WTC11 (cell line): ENCODE measurements around the gene SENP8. TPM values are rescaled to one million over a fixed set of nuclear protein-coding genes. Genes with fewer than 3 reads are reported as not detected.

Experiments used
- ATAC-seq: fragments of 200-7000 bp; cut with Tn5 transposase; 2 replicates; pipeline ENCODE4 v1.10.0; 2021; ENCODE audit warnings: mild to moderate bottlenecking, moderate library complexity
- CTCF ChIA-PET: fragments of 300-600 bp; sonication (Branson Sonifier 250); formaldehyde crosslinking; loops from one replicate; lab custom pipeline; 2021; ENCODE audit warnings: antibody characterized with exemption; lab: Charles Lee
- POLR2A ChIA-PET: fragments of 350-600 bp; sonication (Branson Sonifier 250); formaldehyde crosslinking; loops from one replicate; lab custom pipeline; 2021; ENCODE audit warnings: antibody characterized with exemption; lab: Charles Lee
- DNase-seq: peaks from one replicate; pipeline ENCODE4 v3.0.0; 2021; ENCODE audit warnings: low spot score
- H3K27ac Mint-ChIP-seq: 2 replicates; pipeline ENCODE4 v1.8.0; 2021; ENCODE audit warnings: mixed read lengths
- H3K27me3 Mint-ChIP-seq: 2 replicates; pipeline ENCODE4 v1.8.0; 2021; ENCODE audit warnings: low read depth, mild to moderate bottlenecking, moderate library complexity, mixed read lengths
- H3K36me3 Mint-ChIP-seq: 2 replicates; pipeline ENCODE4 v1.8.0; 2021; ENCODE audit warnings: mixed read lengths
- H3K4me1 Mint-ChIP-seq: 2 replicates; pipeline ENCODE4 v1.8.0; 2022; ENCODE audit warnings: mixed read lengths
- H3K4me3 Mint-ChIP-seq: 2 replicates; pipeline ENCODE4 v1.8.0; 2021; ENCODE audit warnings: mild to moderate bottlenecking, moderate library complexity, mixed read lengths
- H3K9me3 Mint-ChIP-seq: 2 replicates; pipeline ENCODE4 v1.8.0; 2021; ENCODE audit warnings: mixed read lengths
- AFF4 ChIP-seq: sonication (generic); formaldehyde crosslinking; IDR thresholded peaks from 2 replicates; pipeline ENCODE4 v1.8.1; 2023; ENCODE audit warnings: mild to moderate bottlenecking, missing genetic modification reagents, borderline replicate concordance
- ATF1 ChIP-seq: sonication (generic); formaldehyde crosslinking; IDR thresholded peaks from 2 replicates; pipeline ENCODE4 v1.8.1; 2023; ENCODE audit warnings: mild to moderate bottlenecking, moderate library complexity, missing genetic modification reagents
- CREM ChIP-seq: sonication (generic); formaldehyde crosslinking; IDR thresholded peaks from 2 replicates; pipeline ENCODE4 v1.8.1; 2022; ENCODE audit warnings: mild to moderate bottlenecking, missing genetic modification reagents, moderate library complexity
- FOXJ3 ChIP-seq: sonication (generic); formaldehyde crosslinking; IDR thresholded peaks from 2 replicates; pipeline ENCODE4 v1.9.0; 2021; ENCODE audit warnings: missing genetic modification reagents, mild to moderate bottlenecking, borderline replicate concordance
- FOXP1 ChIP-seq: sonication (generic); formaldehyde crosslinking; IDR thresholded peaks from 2 replicates; pipeline ENCODE4 v1.8.0; 2022; ENCODE audit warnings: missing genetic modification reagents, mild to moderate bottlenecking, moderate library complexity, borderline replicate concordance
- FOXP4 ChIP-seq: sonication (generic); formaldehyde crosslinking; IDR thresholded peaks from 2 replicates; pipeline ENCODE4 v1.8.0; 2022; ENCODE audit warnings: mild to moderate bottlenecking, missing genetic modification reagents
- GTF2I ChIP-seq: fragments of 250-450 bp; sonication (Bioruptor Pico); conservative IDR thresholded peaks from 2 replicates; pipeline ENCODE4 v1.4.0; 2021; ENCODE audit warnings: mild to moderate bottlenecking
- HMGA2 ChIP-seq: fragments of 250-450 bp; sonication (Bioruptor Pico); IDR thresholded peaks from 2 replicates; pipeline ENCODE4 v1.4.0; 2021; ENCODE audit warnings: mild to moderate bottlenecking, moderate library complexity
- IRF2 ChIP-seq: sonication (generic); formaldehyde crosslinking; IDR thresholded peaks from 2 replicates; pipeline ENCODE4 v1.8.0; 2022; ENCODE audit warnings: low read depth, missing genetic modification reagents, borderline replicate concordance
- MAX ChIP-seq: sonication (generic); formaldehyde crosslinking; IDR thresholded peaks from 2 replicates; pipeline ENCODE4 v1.8.0; 2022; ENCODE audit warnings: mild to moderate bottlenecking, missing genetic modification reagents
- NFE2L1 ChIP-seq: sonication (generic); formaldehyde crosslinking; IDR thresholded peaks from 2 replicates; pipeline ENCODE4 v1.8.1; 2023; ENCODE audit warnings: missing genetic modification reagents
- OVOL2 ChIP-seq: fragments of 250-450 bp; sonication (Bioruptor Pico); IDR thresholded peaks from 2 replicates; pipeline ENCODE4 v1.9.0; 2021; ENCODE audit warnings: mild to moderate bottlenecking, borderline replicate concordance
- SMAD4 ChIP-seq: sonication (generic); formaldehyde crosslinking; IDR thresholded peaks from 2 replicates; pipeline ENCODE4 v1.8.0; 2022; ENCODE audit warnings: mild to moderate bottlenecking, missing genetic modification reagents
- TEAD1 ChIP-seq: sonication (generic); formaldehyde crosslinking; IDR thresholded peaks from 2 replicates; pipeline ENCODE4 v1.8.0; 2022; ENCODE audit warnings: mild to moderate bottlenecking, missing genetic modification reagents
- TP53 ChIP-seq: sonication (generic); formaldehyde crosslinking; IDR thresholded peaks from 2 replicates; pipeline ENCODE4 v1.8.1; 2023; ENCODE audit warnings: mild to moderate bottlenecking, missing genetic modification reagents
- USF2 ChIP-seq: sonication (generic); formaldehyde crosslinking; IDR thresholded peaks from 2 replicates; pipeline ENCODE4 v1.8.1; 2023; ENCODE audit warnings: mild to moderate bottlenecking, missing genetic modification reagents, moderate library complexity
- ZBTB43 ChIP-seq: sonication (generic); formaldehyde crosslinking; IDR thresholded peaks from 2 replicates; pipeline ENCODE4 v1.8.1; 2023; ENCODE audit warnings: mild to moderate bottlenecking, missing genetic modification reagents
- ZNF232 ChIP-seq: sonication (generic); formaldehyde crosslinking; IDR thresholded peaks from 2 replicates; pipeline ENCODE4 v1.8.0; 2022; ENCODE audit warnings: mild to moderate bottlenecking, missing genetic modification reagents
- total RNA-seq: library from RNA; stranded (reverse); gene quantifications from 3 replicates; pipeline ENCODE4 v1.2.3, GENCODE V29; 2021
- TF ChIP-seq, protein P1 (sequence below): fragments of 250-450 bp; sonication (Bioruptor Pico); IDR thresholded peaks from 2 replicates; pipeline ENCODE4 v1.9.0; 2021; ENCODE audit warnings: mild to moderate bottlenecking
- TF ChIP-seq, protein P2 (sequence below): sonication (generic); formaldehyde crosslinking; conservative IDR thresholded peaks from 2 replicates; pipeline ENCODE4 v1.8.1; 2022; ENCODE audit warnings: mild to moderate bottlenecking, missing genetic modification reagents

Gene SENP8
- total RNA-seq, 1 experiment from 2014 or later, result 6.3 TPM

DNA sequence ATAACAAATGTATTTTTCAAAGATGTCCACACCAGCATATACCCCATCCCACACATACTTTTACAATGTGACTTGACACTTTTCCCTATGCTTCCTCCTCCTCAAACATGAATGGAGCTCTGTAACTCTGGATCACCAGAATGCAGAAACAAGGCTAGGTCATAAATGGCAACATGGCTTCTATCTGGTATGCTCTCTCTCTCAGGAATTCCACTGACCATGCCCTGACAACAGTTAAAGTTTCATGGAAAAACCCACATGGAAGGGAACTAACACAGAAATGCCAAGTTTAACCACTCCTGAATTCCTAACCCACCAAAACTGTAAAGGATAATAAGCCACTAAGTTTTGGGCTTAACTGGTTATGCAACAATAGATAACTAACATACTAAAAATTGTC lies 20.2 kb upstream of the SENP8 start:
- CTCF ChIA-PET, result no interaction called here
- Mint-ChIP-seq H3K27me3 (no peaks in the 10 kb centered on the region), H3K9me3 (peaks cover 13% of the 10 kb centered on the region), H3K4me1 (no peaks in the 10 kb centered on the region), H3K36me3 (peaks cover 14% of the 10 kb centered on the region), H3K4me3 (no peak overlapping the region), H3K27ac (no peak overlapping the region)
- POLR2A ChIA-PET, result no interaction called here
- ATAC-seq, result no peak
- TF ChIP-seq HMGA2 (CRISPR knock-in tag), result no peak
- no peak for TF ChIP-seq OVOL2 (CRISPR knock-in tag)
- TF ChIP-seq FOXP4 (CRISPR knock-in tag), result no peak
- TF ChIP-seq IRF2 (CRISPR knock-in tag), result no peak
- TF ChIP-seq TEAD1, result no peak
- TF ChIP-seq FOXJ3 (CRISPR knock-in tag), result no peak
- TF ChIP-seq, protein P1, sequence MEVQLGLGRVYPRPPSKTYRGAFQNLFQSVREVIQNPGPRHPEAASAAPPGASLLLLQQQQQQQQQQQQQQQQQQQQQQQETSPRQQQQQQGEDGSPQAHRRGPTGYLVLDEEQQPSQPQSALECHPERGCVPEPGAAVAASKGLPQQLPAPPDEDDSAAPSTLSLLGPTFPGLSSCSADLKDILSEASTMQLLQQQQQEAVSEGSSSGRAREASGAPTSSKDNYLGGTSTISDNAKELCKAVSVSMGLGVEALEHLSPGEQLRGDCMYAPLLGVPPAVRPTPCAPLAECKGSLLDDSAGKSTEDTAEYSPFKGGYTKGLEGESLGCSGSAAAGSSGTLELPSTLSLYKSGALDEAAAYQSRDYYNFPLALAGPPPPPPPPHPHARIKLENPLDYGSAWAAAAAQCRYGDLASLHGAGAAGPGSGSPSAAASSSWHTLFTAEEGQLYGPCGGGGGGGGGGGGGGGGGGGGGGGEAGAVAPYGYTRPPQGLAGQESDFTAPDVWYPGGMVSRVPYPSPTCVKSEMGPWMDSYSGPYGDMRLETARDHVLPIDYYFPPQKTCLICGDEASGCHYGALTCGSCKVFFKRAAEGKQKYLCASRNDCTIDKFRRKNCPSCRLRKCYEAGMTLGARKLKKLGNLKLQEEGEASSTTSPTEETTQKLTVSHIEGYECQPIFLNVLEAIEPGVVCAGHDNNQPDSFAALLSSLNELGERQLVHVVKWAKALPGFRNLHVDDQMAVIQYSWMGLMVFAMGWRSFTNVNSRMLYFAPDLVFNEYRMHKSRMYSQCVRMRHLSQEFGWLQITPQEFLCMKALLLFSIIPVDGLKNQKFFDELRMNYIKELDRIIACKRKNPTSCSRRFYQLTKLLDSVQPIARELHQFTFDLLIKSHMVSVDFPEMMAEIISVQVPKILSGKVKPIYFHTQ, result no peak
- no peak for TF ChIP-seq MAX
- TF ChIP-seq SMAD4 (CRISPR knock-in tag), result no peak
- TF ChIP-seq, protein P2, sequence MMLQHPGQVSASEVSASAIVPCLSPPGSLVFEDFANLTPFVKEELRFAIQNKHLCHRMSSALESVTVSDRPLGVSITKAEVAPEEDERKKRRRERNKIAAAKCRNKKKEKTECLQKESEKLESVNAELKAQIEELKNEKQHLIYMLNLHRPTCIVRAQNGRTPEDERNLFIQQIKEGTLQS (CRISPR knock-in tag), result no peak
- TF ChIP-seq GTF2I (CRISPR knock-in tag), result no peak
- TF ChIP-seq FOXP1, result no peak
- TF ChIP-seq USF2 (CRISPR knock-in tag), result no peak
- TF ChIP-seq AFF4 (CRISPR knock-in tag), result no peak
- no peak for TF ChIP-seq ATF1 (CRISPR knock-in tag)
- TF ChIP-seq CREM (CRISPR knock-in tag), result no peak
- TF ChIP-seq NFE2L1 (CRISPR knock-in tag), result no peak
- no peak for TF ChIP-seq ZBTB43 (CRISPR knock-in tag)
- TF ChIP-seq ZNF232 (CRISPR knock-in tag), result no peak
- no peak for TF ChIP-seq TP53 (CRISPR knock-in tag)
- no peak for DNase-seq
